ENCODE results near the gene EXD3. TPM values are rescaled to one million over a fixed set of nuclear protein-coding genes. Genes with fewer than 3 reads are reported as not detected.
"Not testable (repeated sequence)": the region's sequence is repeated elsewhere in the genome, so short reads cannot be mapped to it uniquely, and the experiment has no call there.

Gene EXD3
- total and polyA plus RNA-seq, 2 donors (not counting 1 experiment from before 2014, with no cell fraction given), result 2.6 to 13.0 TPM

DNA sequence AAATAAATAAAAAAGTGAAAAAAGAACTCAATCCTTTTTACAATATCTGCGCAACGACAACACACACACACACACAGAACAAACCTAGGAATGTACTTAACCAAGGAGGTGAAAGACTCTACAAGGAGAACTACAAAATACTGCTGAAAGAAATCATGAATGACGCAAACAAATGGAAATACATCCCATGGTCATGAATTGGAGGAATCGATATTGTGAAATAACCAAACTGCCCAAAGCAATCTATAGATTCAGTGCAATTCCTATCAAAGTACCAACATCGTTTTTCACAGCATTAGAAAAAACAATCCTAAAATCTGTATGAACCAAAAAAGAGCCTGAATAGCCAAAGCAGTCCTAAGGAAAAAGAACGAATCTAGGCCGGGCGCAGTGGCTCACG, 91.0 kb downstream of the EXD3 start:
- no peak overlapping the region for H2AFZ ChIP-seq (ENCODE audit: low read length)
- TF ChIP-seq, protein P1, sequence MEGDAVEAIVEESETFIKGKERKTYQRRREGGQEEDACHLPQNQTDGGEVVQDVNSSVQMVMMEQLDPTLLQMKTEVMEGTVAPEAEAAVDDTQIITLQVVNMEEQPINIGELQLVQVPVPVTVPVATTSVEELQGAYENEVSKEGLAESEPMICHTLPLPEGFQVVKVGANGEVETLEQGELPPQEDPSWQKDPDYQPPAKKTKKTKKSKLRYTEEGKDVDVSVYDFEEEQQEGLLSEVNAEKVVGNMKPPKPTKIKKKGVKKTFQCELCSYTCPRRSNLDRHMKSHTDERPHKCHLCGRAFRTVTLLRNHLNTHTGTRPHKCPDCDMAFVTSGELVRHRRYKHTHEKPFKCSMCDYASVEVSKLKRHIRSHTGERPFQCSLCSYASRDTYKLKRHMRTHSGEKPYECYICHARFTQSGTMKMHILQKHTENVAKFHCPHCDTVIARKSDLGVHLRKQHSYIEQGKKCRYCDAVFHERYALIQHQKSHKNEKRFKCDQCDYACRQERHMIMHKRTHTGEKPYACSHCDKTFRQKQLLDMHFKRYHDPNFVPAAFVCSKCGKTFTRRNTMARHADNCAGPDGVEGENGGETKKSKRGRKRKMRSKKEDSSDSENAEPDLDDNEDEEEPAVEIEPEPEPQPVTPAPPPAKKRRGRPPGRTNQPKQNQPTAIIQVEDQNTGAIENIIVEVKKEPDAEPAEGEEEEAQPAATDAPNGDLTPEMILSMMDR (conservative IDR thresholded peaks at IDR 0.05 in 1 of 2, IDR thresholded peaks at IDR 0.05 in 1 of 2; ENCODE audit: low read depth in 1 of 2, low read length in 2 of 2), result no peak
- no peak for TF ChIP-seq EZH2 (IDR thresholded peaks at IDR 0.05; ENCODE audit: low read length, missing control alignments)
- H3K79me2 ChIP-seq (ENCODE audit: control insufficient read depth, insufficient read depth, low read length), result no peaks in the 10 kb centered on the region
- H3K36me3 ChIP-seq (ENCODE audit: control insufficient read depth, insufficient read depth, low read length), result no peaks in the 10 kb centered on the region
- no peak for DNase-seq (ENCODE audit: low read depth in 2 of 2)
- H3K4me1 ChIP-seq (ENCODE audit: control insufficient read depth, extremely low read depth, insufficient read depth, low read length), result no peaks in the 10 kb centered on the region
- no peak overlapping the region for H3K27ac ChIP-seq (ENCODE audit: insufficient read depth, low read length)
- H3K4me2 ChIP-seq (ENCODE audit: extremely low read depth, insufficient read depth, low read length), result no peak overlapping the region
- no peak overlapping the region for H3K9ac ChIP-seq (ENCODE audit: insufficient read depth, low read length)
- no peaks in the 10 kb centered on the region for H3K27me3 ChIP-seq (ENCODE audit: control insufficient read depth, insufficient read depth, low read length)
- no peak overlapping the region for H3K4me3 ChIP-seq (replicated peaks in 1 of 4; ENCODE audit: control extremely low read depth in 1 of 4, insufficient read depth in 1 of 4, low read depth in 3 of 4, low read length in 4 of 4)
- no peaks in the 10 kb centered on the region for H3K9me3 ChIP-seq (ENCODE audit: control insufficient read depth, insufficient read depth, low read depth, low read length)
- no peaks in the 10 kb centered on the region for H4K20me1 ChIP-seq (ENCODE audit: control insufficient read depth, extremely low read depth, insufficient read depth, low read length)

DNA sequence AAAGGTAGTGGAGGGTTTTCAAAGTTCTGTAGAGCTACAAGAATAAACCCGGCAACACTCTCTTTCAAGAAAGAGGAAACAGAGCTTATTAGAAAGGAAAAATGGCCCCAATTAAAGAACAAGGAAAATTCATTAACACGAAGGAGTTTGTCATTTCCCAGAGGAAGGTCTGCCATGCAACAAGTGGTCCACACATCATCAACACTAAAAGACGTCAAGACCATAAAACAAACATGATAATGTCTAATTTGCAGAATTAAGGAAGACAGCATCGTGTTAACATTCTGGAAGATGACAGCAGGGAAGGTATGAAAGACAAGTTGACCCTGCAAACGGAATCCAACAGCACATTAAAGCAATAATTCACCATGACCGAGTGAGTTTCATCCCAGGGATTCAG, 92.3 kb downstream of the EXD3 start:
- TF ChIP-seq, protein P1 (conservative IDR thresholded peaks at IDR 0.05 in 1 of 2, IDR thresholded peaks at IDR 0.05 in 1 of 2; ENCODE audit: low read depth in 1 of 2, low read length in 2 of 2), result no peak
- TF ChIP-seq EZH2 (IDR thresholded peaks at IDR 0.05; ENCODE audit: low read length, missing control alignments), result no peak
- H3K27me3 ChIP-seq (ENCODE audit: control insufficient read depth, insufficient read depth, low read length), result no peaks in the 10 kb centered on the region
- DNase-seq (ENCODE audit: low read depth in 2 of 2), result no peak
- H3K4me3 ChIP-seq (replicated peaks in 1 of 4; ENCODE audit: control extremely low read depth in 1 of 4, insufficient read depth in 1 of 4, low read depth in 3 of 4, low read length in 4 of 4), result no peak overlapping the region
- no peak overlapping the region for H3K9ac ChIP-seq (ENCODE audit: insufficient read depth, low read length)
- no peaks in the 10 kb centered on the region for H3K9me3 ChIP-seq (ENCODE audit: control insufficient read depth, insufficient read depth, low read depth, low read length)
- no peak overlapping the region for H3K27ac ChIP-seq (ENCODE audit: insufficient read depth, low read length)
- H3K36me3 ChIP-seq (ENCODE audit: control insufficient read depth, insufficient read depth, low read length), result no peaks in the 10 kb centered on the region
- H3K79me2 ChIP-seq (ENCODE audit: control insufficient read depth, insufficient read depth, low read length), result no peaks in the 10 kb centered on the region
- no peak overlapping the region for H2AFZ ChIP-seq (ENCODE audit: low read length)
- no peaks in the 10 kb centered on the region for H4K20me1 ChIP-seq (ENCODE audit: control insufficient read depth, extremely low read depth, insufficient read depth, low read length)
- no peaks in the 10 kb centered on the region for H3K4me1 ChIP-seq (ENCODE audit: control insufficient read depth, extremely low read depth, insufficient read depth, low read length)
- no peak overlapping the region for H3K4me2 ChIP-seq (ENCODE audit: extremely low read depth, insufficient read depth, low read length)

DNA sequence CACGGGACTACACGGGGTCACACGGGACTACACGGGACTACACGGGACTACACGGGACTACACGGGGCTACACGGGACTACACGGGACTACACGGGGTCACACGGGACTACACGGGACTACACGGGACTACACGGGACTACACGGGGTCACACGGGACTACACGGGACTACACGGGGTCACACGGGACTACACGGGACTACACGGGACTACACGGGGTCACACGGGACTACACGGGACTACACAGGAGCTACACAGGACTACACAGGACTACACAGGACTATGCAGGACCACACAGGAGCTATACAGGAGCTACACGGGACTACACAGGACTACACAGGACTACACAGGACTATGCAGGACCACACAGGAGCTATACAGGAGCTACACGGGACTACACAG, 93.4 kb downstream of the EXD3 start:
- H3K36me3 ChIP-seq (ENCODE audit: control insufficient read depth, insufficient read depth, low read length); H3K79me2 ChIP-seq (ENCODE audit: control insufficient read depth, insufficient read depth, low read length); H3K9me3 ChIP-seq (ENCODE audit: control insufficient read depth, insufficient read depth, low read depth, low read length); H3K27ac ChIP-seq (ENCODE audit: insufficient read depth, low read length); DNase-seq (ENCODE audit: low read depth in 2 of 2); H2AFZ ChIP-seq (ENCODE audit: low read length); H3K9ac ChIP-seq (ENCODE audit: insufficient read depth, low read length); H3K4me2 ChIP-seq (ENCODE audit: extremely low read depth, insufficient read depth, low read length); H3K4me3 ChIP-seq (replicated peaks in 1 of 4; ENCODE audit: control extremely low read depth in 1 of 4, insufficient read depth in 1 of 4, low read depth in 3 of 4, low read length in 4 of 4); H3K4me1 ChIP-seq (ENCODE audit: control insufficient read depth, extremely low read depth, insufficient read depth, low read length); H3K27me3 ChIP-seq (ENCODE audit: control insufficient read depth, insufficient read depth, low read length); H4K20me1 ChIP-seq (ENCODE audit: control insufficient read depth, extremely low read depth, insufficient read depth, low read length): not testable (repeated sequence)

DNA sequence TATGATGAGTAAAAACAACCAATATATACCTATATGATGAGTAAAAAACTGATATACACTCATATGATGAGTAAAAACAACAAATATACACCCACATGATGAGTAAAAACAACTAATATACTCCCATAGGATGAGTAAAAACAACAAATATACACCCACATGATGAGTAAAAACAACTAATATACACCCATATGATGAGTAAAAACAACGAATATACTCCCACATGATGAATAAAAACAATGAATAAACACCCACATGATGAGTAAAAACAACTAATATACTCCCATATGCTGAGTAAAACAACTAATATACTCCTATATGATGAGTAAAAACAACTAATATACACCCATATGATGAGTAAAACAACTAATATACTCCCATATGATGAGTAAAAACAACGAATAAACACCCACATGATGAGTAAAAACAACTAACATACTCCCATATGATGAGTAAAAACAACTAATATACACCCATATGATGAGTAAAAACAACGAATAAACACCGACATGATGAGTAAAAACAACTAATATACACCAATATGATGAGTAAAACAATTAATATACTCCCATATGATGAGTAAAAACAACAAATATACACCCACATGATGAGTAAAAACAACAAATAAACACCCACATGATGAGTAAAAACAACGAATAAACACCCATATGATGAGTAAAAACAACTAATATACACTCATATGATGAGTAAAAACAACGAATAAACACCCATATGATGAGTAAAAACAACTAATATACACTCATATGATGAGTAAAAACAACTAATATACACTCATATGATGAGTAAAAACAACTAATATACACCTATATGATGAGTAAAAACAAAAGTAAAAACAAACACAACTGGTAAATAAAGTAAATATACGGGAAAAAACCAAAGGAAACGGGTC, 95.1 kb downstream of the EXD3 start:
- H3K27me3 ChIP-seq (ENCODE audit: control insufficient read depth, insufficient read depth, low read length); H3K9me3 ChIP-seq (ENCODE audit: control insufficient read depth, insufficient read depth, low read depth, low read length); H3K4me1 ChIP-seq (ENCODE audit: control insufficient read depth, extremely low read depth, insufficient read depth, low read length); H3K27ac ChIP-seq (ENCODE audit: insufficient read depth, low read length); H3K4me2 ChIP-seq (ENCODE audit: extremely low read depth, insufficient read depth, low read length); H3K36me3 ChIP-seq (ENCODE audit: control insufficient read depth, insufficient read depth, low read length); H2AFZ ChIP-seq (ENCODE audit: low read length); H3K79me2 ChIP-seq (ENCODE audit: control insufficient read depth, insufficient read depth, low read length); H3K9ac ChIP-seq (ENCODE audit: insufficient read depth, low read length); H3K4me3 ChIP-seq (replicated peaks in 1 of 4; ENCODE audit: control extremely low read depth in 1 of 4, insufficient read depth in 1 of 4, low read depth in 3 of 4, low read length in 4 of 4); DNase-seq (ENCODE audit: low read depth in 2 of 2); H4K20me1 ChIP-seq (ENCODE audit: control insufficient read depth, extremely low read depth, insufficient read depth, low read length): not testable (repeated sequence)
